ENCODE results near the gene TIMM50. TPM values are rescaled to one million over a fixed set of nuclear protein-coding genes. Genes with fewer than 3 reads are reported as not detected.
A peak's percentile ranks its signal among the peaks of the same experiment; 100 is the strongest.

Gene TIMM50
- total RNA-seq, 4 donors from 2014 or later: 50.8 to 53.5 (median 52.4) TPM

- WGBS, 2 donors (ENCODE audit: low coverage in 1 of 2): 73 to 83% methylated on average over 4 to 5 of the region's 8 CpGs
- no peak for ATAC-seq
- H3K27me3 ChIP-seq: peaks cover 15% of the 10 kb centered on the region
- peaks cover 0 to 4% of the 10 kb centered on the region in 2 donors for H3K36me3 ChIP-seq
- H3K9me3 ChIP-seq: no peaks in the 10 kb centered on the region
- H3K4me3 ChIP-seq: no peak overlapping the region
- H3K4me1 ChIP-seq: peaks cover 0 to 5% (median 2%) of the 10 kb centered on the region in 3 donors
- H3K27ac ChIP-seq: no peak overlapping the region
- no peak for TF ChIP-seq CTCF (IDR thresholded peaks at IDR 0.05)
- TF ChIP-seq POLR2A (IDR thresholded peaks at IDR 0.05): no peak
- TF ChIP-seq EP300 (IDR thresholded peaks at IDR 0.05): no peak
- no peak for TF ChIP-seq POLR2AphosphoS5 (IDR thresholded peaks at IDR 0.05)
Measured at GRCh38 chr19:39520541-39521484, 40.2 kb downstream of the TIMM50 start.

GRCh38 chr19:39524495-39524894, 43.9 kb downstream of the TIMM50 start:
- peaks cover 0 to 13% of the 10 kb centered on the region in 2 donors for H3K36me3 ChIP-seq

GRCh38 chr19:39525205-39525604, 44.6 kb downstream of the TIMM50 start:
- ATAC-seq: no peak
- H3K27ac ChIP-seq: no peak overlapping the region
- H3K36me3 ChIP-seq: peaks cover 0 to 16% of the 10 kb centered on the region in 2 donors
- no peaks in the 10 kb centered on the region for H3K9me3 ChIP-seq
- H3K4me3 ChIP-seq: no peak overlapping the region
- H3K4me1 ChIP-seq: peaks cover 0 to 9% (median 0%) of the 10 kb centered on the region in 3 donors
- H3K27me3 ChIP-seq: no peaks in the 10 kb centered on the region
- WGBS, 2 donors (ENCODE audit: low coverage in 1 of 2): 90 to 94% methylated on average over 3 of the region's 3 CpGs
- no peak for TF ChIP-seq POLR2AphosphoS5 (IDR thresholded peaks at IDR 0.05)
- no peak for TF ChIP-seq EP300 (IDR thresholded peaks at IDR 0.05)
- TF ChIP-seq POLR2A (IDR thresholded peaks at IDR 0.05): no peak
- TF ChIP-seq CTCF (IDR thresholded peaks at IDR 0.05): no peak

More at GRCh38 chr19:39524495-39524894, 43.9 kb downstream of the TIMM50 start:
- H3K27me3 ChIP-seq: no peaks in the 10 kb centered on the region
- no peak overlapping the region for H3K27ac ChIP-seq
- no peaks in the 10 kb centered on the region for H3K9me3 ChIP-seq
- 79 to 90% methylated on average over 4 to 5 of the region's 8 CpGs for WGBS, 2 donors (ENCODE audit: low coverage in 1 of 2)
- H3K4me1 ChIP-seq: peaks cover 0 to 2% (median 0%) of the 10 kb centered on the region in 3 donors
- H3K4me3 ChIP-seq: no peak overlapping the region
- no peak for ATAC-seq
- TF ChIP-seq POLR2AphosphoS5 (IDR thresholded peaks at IDR 0.05) (no peak), CTCF (IDR thresholded peaks at IDR 0.05) (no peak), POLR2A (IDR thresholded peaks at IDR 0.05) (no peak), EP300 (IDR thresholded peaks at IDR 0.05) (no peak)

- no peaks in the 10 kb centered on the region for H3K27me3 ChIP-seq
- no peaks in the 10 kb centered on the region for H3K9me3 ChIP-seq
- TF ChIP-seq EP300 (IDR thresholded peaks at IDR 0.05) (no peak), POLR2AphosphoS5 (IDR thresholded peaks at IDR 0.05) (no peak), CTCF (IDR thresholded peaks at IDR 0.05) (no peak), POLR2A (IDR thresholded peaks at IDR 0.05) (no peak)
- no peak for ATAC-seq
- H3K4me1 ChIP-seq: peaks cover 0 to 33% (median 12%) of the 10 kb centered on the region in 3 donors
- 16 to 27% methylated on average over 14 of the region's 14 CpGs for WGBS, 2 donors (ENCODE audit: low coverage in 1 of 2)
- H3K36me3 ChIP-seq: peaks cover 0 to 12% of the 10 kb centered on the region in 2 donors
- peak overlapping the region; percentile 70 to 88 for H3K4me3 ChIP-seq
- H3K27ac ChIP-seq: peak overlapping the region; percentile 55 to 94 (median 90)
Measured at GRCh38 chr19:39531834-39532232, 51.2 kb downstream of the TIMM50 start.
